NCI-H146 (cell line): ENCODE measurements around the gene ADGRE2.
"Not testable (repeated sequence)": the region's sequence is repeated elsewhere in the genome, so short reads cannot be mapped to it uniquely, and the experiment has no call there.

Experiments
- DNase-seq: peaks from one replicate; lab custom pipeline; 2025; lab: John Stamatoyannopoulos, UW

ADGRE2 gene

GRCh38 chr19:14779151-14779550 is 791 bp upstream of the ADGRE2 start:
- no peak for DNase-seq

- DNase-seq: not testable (repeated sequence)
These were observed 715 bp downstream of the ADGRE2 start for GRCh38 chr19:14777645-14778044.

GRCh38 chr19:14775869-14776586 is 2.3 kb downstream of the ADGRE2 start:
- DNase-seq: no peak

GRCh38 chr19:14775326-14775725 is 3.0 kb downstream of the ADGRE2 start:
- not testable (repeated sequence) for DNase-seq

GRCh38 chr19:14774373-14774772 is 4.0 kb downstream of the ADGRE2 start:
- no peak for DNase-seq

GRCh38 chr19:14773722-14774121 is 4.6 kb downstream of the ADGRE2 start:
- not testable (repeated sequence) for DNase-seq

- DNase-seq: no peak
These were observed 5.4 kb downstream of the ADGRE2 start for GRCh38 chr19:14772995-14773394.

- no peak for DNase-seq
These were observed 5.9 kb downstream of the ADGRE2 start for GRCh38 chr19:14772467-14772866.

GRCh38 chr19:14770944-14771839 is 7.2 kb downstream of the ADGRE2 start:
- no peak for DNase-seq

- DNase-seq: no peak
These were observed 8.2 kb downstream of the ADGRE2 start for GRCh38 chr19:14770136-14770535.

- DNase-seq: no peak
These were observed 9.2 kb downstream of the ADGRE2 start for GRCh38 chr19:14769201-14769600.

- DNase-seq: no peak
These were observed 10.4 kb downstream of the ADGRE2 start for GRCh38 chr19:14768001-14768400.

- no peak for DNase-seq
These were observed 10.8 kb downstream of the ADGRE2 start for GRCh38 chr19:14767466-14767971.

GRCh38 chr19:14765841-14766240 is 12.5 kb downstream of the ADGRE2 start:
- not testable (repeated sequence) for DNase-seq

- DNase-seq: not testable (repeated sequence)
These were observed 13.0 kb downstream of the ADGRE2 start for GRCh38 chr19:14765403-14765802.

- no peak for DNase-seq
These were observed 14.0 kb downstream of the ADGRE2 start for GRCh38 chr19:14764401-14764800.

- no peak for DNase-seq
These were observed 14.7 kb downstream of the ADGRE2 start for GRCh38 chr19:14763497-14764145.

GRCh38 chr19:14762111-14762510 is 16.2 kb downstream of the ADGRE2 start:
- DNase-seq: no peak

- peak; percentile 43 for DNase-seq
These were observed 16.8 kb downstream of the ADGRE2 start for GRCh38 chr19:14761607-14762006.

GRCh38 chr19:14758816-14759215 is 19.5 kb downstream of the ADGRE2 start:
- peak; percentile 94 for DNase-seq

GRCh38 chr19:14748601-14749000 is 29.8 kb downstream of the ADGRE2 start:
- no peak for DNase-seq

- no peak for DNase-seq
These were observed 31.5 kb downstream of the ADGRE2 start for GRCh38 chr19:14746886-14747285.
